GM19328 (cell line): ENCODE data around the gene RTN4.

ENCODE experiments used
- ATAC-seq: cut with Tn5 transposase; IDR thresholded peaks from one replicate; pipeline ENCODE4 v1.9.1; 2021; ENCODE audit warnings: mild to moderate bottlenecking, moderate library complexity; ENCODE audit not compliant: unreplicated experiment

RTN4 gene

DNA sequence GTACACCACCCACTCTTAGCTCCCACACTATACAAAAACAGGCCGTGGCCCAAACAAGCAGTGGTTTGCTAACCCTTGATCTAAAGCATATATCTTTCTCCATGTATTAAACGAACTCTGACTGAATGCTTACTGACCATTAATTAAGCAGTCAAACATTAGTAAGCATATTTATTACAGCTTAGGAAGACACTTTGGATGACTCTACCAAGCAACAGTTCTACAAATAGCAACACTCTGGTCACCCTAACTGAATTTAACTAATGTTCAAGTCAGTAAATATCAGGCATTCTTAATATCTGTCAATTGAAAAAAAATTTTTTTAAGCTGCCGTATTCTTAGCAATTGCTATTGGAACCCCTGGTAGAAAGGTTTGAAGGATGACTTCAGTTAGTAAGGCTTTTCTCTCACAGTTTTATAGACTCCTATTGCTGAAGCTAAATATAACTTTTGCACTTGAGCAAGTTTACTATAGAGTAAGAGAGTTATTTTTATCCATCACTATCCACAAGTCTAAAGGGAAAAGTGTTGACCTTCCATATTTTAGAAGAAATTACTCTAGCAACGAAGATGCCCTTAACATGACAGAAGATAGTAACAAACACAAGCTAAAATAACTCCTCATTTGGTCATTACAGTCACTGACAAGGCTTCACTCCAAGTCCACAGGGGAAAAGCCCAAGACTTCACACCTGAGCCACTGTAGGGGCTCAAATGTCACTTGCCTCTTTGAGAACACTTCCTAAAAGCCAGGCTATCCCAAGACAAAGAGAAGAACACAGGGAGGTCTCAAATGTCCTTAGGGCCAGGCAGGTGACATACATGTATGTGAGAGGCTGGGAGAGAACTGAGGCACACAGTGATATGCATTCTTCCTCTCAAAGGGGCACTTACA, 74.4 kb downstream of the RTN4 start:
- ATAC-seq, result no peak

DNA sequence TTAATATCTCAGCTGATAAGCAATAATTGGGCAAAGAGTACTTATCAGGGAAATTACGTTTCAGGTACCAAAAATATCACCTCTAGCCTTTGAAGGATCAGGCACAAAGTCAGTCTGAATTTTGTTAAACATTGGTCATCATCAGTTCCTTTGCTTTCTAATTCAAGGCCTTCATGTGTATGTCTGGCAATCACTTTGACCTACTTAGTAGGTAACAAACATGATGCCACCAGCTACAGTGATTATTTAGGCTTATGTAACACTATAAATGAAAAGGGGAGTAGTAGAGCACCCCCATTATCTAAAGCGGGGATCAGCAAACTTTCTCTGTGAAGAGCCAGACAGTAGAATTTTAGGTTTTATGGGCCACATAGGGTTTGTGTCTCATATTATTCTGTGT, 75.1 kb downstream of the RTN4 start:
- ATAC-seq, result no peak

DNA sequence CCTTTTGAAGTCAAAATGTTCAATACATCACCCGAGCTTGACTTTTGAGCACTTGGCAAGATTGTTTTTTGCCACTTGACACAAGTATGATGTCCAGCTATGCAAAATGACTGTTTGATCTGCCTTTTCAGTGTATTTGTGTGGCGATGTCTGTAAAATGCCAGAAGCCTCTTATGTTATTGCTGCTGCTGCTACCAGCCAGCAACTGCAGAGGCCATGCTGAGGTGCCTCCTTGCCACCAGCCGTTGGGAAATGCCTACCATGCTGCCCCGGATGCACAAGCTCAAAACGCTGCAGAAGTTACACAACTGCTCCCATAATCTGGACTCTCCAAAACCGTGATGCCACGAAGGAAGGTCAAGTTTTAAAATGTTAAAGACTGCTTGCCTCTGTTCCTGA, 80.3 kb downstream of the RTN4 start:
- no peak for ATAC-seq

DNA sequence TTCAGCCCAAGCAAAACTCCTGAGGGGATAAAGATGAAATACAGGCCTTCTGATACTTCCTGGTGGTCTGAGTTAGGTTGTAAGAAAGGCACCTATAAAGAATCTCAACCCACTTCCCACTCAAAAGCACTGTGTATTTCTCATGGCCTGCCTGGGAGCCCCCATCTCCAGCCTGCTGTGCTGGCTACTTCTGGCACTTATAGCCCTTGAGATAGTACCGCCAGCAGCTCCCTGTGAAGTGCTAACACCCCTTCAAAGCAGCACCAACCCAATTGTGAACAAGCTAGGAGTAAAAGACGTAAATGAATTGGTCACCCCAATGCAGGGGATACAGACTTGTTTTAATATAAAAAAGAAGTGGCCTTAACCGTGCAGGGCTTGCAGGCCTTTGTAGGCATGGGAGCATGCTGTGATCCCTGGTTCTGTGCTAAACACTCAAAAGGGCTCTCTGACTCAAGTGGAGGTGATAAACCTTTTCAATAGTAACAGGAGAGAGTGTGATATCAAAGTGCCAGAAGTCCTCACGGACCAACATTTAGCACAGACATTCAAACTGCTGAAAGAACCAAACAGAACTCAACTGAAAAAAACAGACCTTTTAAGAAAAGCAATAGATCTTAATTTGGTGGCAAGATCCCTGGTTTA, 80.8 kb downstream of the RTN4 start:
- ATAC-seq, result no peak

DNA sequence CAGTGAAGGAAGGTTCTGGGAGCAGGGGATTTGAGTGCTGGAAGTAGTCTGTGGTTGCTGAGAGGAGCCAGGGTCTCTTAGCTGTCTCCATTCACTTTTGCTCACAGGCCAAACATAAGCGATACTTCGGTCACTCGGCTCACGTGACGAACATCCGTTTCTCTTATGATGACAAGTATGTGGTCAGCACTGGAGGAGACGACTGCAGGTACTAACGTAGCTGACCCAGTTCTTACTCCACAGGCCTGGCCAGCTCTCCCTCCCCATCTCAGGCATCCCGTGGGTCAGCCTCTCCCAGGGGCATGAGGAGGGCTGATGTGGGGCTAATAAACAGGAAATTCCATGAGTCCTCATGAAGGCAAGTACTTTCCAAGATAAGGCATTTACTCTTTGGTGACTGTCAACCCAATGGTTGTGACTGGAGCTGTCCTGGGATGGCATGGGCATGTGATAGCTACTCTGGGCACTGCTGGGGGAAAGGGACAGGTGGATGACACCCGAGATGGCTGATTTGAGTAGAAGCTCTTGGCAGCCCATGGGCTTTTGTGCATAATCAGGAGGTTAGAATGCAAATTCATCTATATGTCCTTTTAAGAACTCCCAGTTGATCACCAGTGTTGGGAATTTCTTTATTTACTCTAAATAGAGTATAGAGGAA, 81.6 kb downstream of the RTN4 start:
- ATAC-seq, result no peak

DNA sequence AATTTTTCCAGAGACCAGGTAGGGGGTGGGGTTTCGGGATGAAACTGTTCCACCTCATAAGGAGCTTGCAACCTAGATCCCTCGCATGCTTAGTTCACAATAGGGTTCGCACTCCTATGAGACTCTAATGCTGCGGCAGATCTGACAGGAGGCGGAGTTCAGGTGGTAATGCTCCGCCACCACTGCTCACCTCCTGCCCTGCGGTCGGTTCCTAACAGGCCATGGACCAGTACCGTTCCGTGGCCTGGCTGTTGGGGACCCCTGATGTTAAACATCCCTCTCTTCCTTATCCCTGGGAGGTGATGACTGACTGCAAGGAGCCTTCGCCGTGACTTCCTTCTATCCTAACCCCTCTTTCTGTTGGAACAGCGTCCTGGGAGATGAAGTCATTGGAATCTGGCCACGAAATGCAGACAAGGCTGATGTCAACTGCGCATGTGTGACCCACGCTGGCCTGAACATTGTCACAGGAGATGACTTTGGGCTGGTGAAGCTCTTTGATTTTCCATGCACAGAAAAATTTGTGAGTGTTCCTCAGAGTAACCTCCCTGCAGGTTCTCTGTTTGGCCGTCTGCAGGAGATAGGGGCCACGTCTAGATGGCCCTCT, 82.4 kb downstream of the RTN4 start:
- ATAC-seq, result no peak

DNA sequence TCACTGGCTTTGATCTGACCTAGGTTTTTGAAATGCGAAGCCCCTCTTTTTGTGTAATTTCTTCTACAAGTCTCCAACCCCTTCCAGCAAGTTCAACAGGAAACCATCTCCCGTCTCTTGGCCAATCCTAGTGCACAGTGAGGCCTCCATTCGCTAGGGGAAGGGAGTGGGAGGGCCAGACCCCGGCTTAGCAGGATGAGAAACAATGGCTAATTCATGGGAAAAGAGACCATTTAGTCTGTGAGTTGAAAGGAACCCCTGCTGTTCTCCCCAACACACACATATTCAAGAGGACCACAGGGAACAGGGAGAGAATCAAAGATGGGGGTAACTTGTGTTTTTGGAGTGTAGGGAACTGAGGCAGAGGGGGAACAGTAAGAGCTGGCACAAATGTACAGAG, 83.0 kb downstream of the RTN4 start:
- no peak for ATAC-seq

DNA sequence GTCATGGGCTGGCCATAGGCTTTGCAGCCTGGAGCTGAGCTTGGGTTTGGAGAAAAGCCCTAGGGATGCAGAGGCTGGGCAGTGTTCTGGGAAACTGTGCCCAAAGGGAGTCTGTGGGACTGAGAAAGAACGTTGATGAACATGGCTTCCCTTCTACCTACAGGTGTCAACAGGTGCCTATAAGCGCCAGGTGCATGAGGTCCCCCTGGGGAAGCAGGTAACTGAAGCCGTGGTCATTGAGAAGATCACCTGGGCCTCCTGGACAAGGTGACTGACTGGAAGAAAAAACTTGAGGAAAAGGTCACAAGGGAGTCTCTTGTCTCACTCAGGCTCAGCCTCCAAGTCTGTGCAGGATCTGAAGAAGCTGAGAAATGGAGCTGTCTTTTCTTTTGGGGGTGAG, 83.4 kb downstream of the RTN4 start:
- no peak for ATAC-seq

DNA sequence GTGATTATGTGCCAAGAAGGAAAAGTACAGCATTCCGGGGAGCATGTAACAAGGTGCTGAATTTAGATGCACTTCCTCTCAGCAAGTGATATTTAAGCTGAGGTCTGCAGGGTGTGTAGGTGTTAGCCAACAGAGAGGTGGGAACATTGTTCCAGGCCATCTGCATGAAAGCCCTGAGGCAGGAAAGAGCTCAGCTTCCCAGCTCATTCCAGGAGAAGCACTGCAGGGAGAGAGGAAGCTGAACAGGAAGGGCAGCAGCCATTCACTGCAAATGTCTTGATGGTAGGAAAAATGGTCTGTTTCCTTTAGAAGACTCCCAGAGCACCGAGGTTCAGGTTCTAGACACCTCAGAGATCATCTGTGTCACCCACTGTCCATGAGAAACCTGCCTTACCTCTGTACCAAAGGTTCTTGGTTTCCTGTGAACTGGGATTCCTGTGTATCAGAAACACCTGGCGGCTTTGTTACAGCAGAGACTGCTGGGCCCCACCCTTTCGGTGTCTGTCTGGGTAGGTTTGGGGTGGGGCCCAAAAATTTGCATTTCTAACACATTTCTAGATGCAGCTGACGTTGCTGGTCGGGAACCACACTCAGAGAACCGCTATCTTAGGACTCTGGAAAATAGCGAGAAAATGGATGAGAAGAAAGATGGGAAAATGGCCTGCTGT, 84.0 kb downstream of the RTN4 start:
- ATAC-seq, result no peak

DNA sequence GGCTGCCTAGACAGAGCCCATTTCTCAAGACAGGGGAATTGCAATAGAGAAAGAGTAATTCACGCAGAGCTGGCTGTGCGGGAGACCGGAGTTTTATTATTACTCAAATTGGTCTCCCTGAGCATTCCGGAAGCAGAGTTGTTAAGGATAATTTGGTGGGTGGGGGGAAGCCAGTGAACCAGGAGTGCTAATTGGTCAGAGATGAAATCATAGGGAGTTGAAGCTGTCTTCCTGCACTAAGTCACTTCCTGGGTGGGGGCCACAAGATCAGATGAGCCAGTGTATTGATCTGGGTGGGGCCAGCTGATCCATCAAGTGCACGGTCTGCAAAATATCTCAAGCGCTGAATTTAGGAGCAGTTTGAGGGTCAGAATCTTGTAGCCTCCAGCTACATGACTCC, 84.8 kb downstream of the RTN4 start:
- no peak for ATAC-seq

DNA sequence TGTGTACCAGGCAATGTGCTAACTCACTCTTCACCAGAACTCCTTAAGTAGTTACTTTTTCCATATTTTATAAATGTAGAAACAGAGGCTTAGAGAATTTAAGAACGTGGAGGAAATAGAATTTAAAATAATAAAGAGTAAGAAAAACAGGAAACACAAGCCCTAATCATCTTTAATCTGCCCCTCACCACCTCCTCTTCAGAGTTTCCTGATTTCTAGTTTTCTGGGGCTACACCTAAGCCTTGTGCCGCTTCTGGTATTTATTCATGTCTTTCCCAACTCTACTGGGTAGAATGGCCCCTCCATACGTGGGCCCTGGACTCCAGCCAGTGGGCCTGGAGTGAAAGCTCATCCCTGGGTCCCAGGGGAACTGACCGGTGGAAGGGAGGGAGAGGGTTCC, 85.4 kb downstream of the RTN4 start:
- no peak for ATAC-seq

DNA sequence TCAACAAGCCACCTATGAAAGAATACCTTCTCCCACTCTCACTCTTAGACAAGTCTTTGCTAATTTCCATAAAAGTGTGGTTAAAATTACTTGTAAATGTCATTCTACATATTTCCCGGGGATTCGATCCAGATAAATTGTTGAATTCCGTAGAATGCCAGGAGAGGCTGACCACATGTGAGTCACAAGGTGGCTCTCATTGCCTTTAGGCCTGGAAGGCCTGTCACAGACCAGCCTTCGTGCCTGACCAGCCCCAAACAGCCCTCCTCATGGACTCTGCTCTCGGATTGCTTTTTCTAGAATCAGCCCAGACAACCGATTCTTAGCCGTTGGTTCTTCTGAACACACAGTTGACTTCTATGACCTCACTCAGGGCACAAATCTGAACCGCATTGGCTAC, 86.0 kb downstream of the RTN4 start:
- ATAC-seq, result no peak

DNA sequence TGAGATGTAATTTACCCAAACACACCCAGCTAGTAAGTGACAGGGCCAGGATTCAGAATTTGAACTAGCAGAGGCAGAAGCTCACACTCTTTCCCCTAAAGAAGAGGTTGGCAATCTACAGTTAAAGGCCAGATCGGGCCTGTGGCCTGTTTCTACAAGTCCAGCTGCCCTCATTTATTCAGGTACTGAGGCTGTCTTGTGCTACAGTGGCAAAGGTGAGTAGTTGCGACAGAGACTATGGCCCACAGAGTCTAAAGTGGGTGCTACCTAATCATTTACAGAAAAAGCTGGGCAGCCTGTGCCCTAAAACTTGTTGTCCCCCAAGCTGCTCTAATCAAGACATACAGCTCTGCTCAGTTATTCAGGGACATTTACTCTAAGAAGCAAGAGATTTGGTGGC, 86.8 kb downstream of the RTN4 start:
- no peak for ATAC-seq

DNA sequence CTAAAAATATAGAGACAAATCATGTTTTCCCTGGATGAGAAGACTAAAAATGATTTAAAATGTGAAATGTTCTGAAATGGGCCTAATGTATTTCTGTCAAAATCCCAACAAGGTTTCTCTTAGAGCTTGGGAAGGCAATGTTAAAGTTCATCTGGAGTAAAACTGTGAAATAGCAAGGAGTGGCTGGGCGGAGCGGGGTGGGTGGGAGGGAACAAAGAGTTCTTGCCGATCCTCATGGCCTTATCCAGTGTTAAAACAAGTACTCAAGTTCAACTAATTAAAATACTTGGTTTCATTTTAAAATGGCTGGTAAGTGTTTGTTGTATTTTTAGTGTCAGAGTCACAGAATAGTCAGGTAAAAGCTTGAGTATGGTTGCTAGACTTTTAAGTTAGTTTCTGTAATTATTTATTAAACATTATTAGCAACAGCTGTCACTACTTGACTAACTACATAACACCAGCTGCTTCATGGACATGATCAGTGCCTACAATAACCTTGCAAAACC, 87.3 kb downstream of the RTN4 start:
- no peak for ATAC-seq

DNA sequence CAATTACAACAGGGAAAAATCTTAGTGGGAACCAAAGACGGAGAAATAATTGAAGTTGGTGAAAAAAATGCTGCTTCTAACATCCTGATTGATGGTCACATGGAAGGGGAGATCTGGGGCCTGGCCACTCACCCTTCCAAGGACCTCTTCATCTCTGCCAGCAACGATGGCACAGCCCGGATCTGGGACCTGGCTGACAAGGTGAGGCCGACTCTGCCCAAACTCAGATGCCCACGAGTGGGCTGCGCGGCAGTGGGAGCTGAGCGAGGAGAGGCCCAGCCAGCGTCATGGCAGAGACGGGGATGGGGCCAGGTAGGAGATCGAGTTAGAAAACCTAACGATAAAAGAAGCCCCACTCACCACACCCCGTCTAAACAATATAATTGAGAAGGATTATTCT, 87.7 kb downstream of the RTN4 start:
- ATAC-seq, result no peak

DNA sequence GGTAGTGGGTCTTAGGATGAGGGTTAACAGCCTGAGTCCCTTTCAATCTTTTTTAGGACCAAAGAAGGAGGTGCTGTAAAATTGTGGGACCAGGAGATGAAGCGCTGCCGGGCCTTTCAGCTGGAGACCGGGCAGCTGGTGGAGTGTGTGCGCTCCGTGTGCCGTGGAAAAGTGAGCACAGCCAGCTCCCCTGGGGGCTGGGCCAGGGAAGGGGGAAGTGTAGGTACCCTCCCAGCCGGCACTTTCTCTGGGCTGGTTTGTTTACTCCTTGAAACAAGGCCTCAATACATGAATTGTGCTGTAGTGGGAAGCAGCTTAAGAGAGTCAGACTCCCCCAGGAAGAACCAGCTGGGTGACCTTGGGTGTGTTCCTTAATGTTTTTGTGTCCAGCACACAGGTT, 90.1 kb downstream of the RTN4 start:
- no peak for ATAC-seq

DNA sequence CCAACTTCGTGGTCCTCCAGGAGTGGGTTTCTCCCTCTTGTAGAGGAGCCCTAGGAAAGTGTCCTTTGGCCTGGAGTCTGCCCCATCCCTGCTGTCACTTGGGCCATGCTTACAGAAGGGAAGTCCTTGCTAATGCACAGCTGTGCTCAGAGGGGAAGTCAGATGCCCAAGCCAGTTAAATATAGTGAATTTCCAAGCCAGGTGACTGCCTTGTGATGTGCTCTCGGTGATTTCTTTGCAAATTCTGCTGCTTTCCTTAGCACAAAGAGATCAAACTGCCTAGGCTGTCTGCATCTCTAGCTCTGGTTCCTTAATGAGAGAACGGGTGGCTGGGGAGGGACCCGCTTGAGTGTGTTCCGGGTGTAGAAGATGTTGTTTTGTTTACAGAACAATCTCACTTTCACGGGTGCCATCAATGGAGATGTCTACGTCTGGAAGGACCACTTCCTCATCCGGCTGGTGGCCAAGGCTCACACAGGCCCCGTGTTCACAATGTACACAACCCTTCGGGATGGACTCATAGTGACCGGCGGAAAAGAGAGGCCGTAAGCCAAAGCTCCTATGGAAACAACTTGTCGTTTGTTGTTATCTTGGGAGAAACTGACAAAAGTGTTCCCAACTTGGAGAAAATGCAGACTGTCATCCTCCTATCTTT, 91.4 kb downstream of the RTN4 start:
- ATAC-seq, result no peak

DNA sequence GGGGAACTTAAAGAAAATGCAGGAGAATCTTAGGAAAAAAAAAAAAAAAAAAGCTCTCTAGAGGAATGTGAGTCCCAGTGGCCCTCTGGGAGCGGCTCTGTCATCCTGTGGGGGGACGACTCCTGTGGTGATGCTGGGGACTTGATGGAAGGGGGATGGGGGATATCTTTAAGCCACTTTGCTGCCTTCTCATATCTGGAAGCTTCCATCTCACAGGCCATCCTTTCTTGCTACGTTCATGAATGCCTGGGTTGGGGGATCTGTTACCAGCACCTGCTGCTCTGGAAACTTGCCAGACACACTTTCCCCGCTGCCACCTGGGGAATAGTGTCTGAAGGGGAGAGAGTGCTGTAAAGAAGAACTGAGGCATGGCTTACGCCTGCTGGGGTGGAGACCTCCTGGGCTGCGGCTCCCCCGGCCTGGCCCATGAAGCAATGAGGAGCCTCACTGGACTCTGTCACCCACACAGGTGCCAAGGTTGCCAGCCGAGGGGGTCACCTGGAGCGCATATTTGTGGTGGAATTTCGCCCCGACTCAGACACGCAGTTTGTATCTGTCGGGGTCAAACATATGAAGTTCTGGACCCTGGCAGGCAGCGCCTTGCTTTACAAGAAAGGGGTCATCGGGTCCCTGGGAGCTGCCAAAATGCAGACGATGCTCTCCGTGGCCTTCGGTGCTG, 92.8 kb downstream of the RTN4 start:
- no peak for ATAC-seq

DNA sequence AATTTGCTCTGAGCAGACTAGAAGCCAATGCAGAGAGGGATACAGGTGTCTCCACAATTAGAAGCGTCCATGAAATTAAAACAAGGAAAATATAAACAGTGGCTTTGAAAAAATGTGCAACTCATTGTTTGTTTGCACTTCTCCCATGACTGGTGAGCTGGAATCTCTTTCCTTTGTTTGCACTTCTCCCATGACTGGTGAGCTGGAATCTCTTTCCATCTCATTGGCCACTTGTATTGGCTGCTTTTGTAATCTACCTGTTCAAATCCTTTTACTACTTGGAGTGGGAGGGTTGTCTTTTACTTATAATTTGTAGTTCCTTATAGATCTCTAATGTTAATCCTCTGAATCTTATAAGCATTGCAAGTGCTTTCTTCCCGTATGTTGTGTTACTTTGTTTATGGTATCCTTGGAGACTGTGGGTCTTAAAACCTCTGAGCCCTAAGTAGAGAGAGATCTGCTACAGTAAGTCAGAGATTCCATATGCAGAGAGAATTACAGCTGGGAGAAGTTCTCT, 94.1 kb downstream of the RTN4 start:
- no peak for ATAC-seq
